ENCODE data around the gene CAPN2. TPM values are rescaled to one million over a fixed set of nuclear protein-coding genes. Genes with fewer than 3 reads are reported as not detected.
A peak's percentile ranks its signal among the peaks of the same experiment; 100 is the strongest.

Gene CAPN2
- total and polyA plus RNA-seq, 7 experiments from 2014 or later: 57.6 to 195 (median 99.5) TPM

DNA sequence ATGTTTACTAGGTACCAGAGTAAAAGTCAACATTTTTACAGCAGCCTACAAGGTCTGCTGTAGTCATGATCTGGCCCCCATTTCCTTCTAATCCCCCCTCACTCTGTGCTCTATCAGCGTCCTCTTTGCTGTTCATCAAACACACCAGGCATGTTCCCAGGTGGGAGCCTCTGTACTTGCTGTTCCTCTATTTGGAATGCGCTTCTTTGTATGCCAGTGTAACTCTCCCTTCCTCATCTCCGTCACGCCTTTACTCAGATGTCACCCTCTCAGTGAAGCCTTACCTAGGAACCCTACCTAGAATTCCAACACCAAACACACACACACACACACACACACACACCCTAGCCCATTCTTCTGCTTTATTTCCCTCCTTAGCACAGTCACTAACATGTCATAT lies 112.4 kb downstream of the CAPN2 start:
- POLR2A ChIA-PET: interaction anchor here (4.5 kb wide), 1 partner anchor 21 kb away, joined by 24 read pairs; the partner anchor contains the start of gene TP53BP2

More for the DNA sequence above, 112.4 kb downstream of the CAPN2 start:
- CTCF ChIA-PET: interaction anchor here (1.0 to 3.0 kb wide), 3 partner anchors 9 to 22 kb away, joined by 3 to 8 read pairs (median 4); no protein-coding TSS in a partner anchor
- H3K9me3 Mint-ChIP-seq: no peaks in the 10 kb centered on the region
- ATAC-seq (no peak), DNase-seq (no peak)
- no peaks in the 10 kb centered on the region for H3K27me3 Mint-ChIP-seq
- peak overlapping the region in 2 of 10 donors; percentile 10 to 23 for H3K4me3 Mint-ChIP-seq
- Histone ChIP-seq H3K4me3 (ENCODE audit: low read length) (no peak overlapping the region), H3K9me3 (ENCODE audit: control insufficient read depth in 2 of 3, low read length in 3 of 3) (no peaks in the 10 kb centered on the region), H3K36me3 (ENCODE audit: control insufficient read depth in 2 of 3, insufficient read depth in 3 of 3, low read length in 3 of 3) (peaks cover 0 to 16% (median 7%) of the 10 kb centered on the region in 3 experiments), H3K27me3 (ENCODE audit: control insufficient read depth in 2 of 2, insufficient read depth in 2 of 2, low read length in 2 of 2) (no peaks in the 10 kb centered on the region), H3K4me1 (ENCODE audit: control insufficient read depth in 2 of 2, insufficient read depth in 2 of 2, low read length in 2 of 2) (peaks cover 11 to 21% of the 10 kb centered on the region in 2 donors), H3K27ac (ENCODE audit: low read depth, low read length) (no peak overlapping the region)
- peaks cover 31 to 88% (median 65%) of the 10 kb centered on the region in 7 donors for H3K4me1 Mint-ChIP-seq
- intact Hi-C loops (cut with micrococcal nuclease): loop anchor here in 1 of 2 donors (1.0 kb wide), 1 partner anchor 10 kb away; no protein-coding TSS in a partner anchor
- peak overlapping the region in 3 of 9 donors; percentile 20 to 72 (median 32) for H3K27ac Mint-ChIP-seq
- peaks cover 3 to 27% (median 18%) of the 10 kb centered on the region in 5 donors for H3K36me3 Mint-ChIP-seq

Other genes with a start within 250 kb of the CAPN2 start
- 1 to 10 TPM in 1 of 5 experiments, under 1 TPM in 1, not detected in 3; 0.21 to 1.2 TPM for gene CAPN8, start 46.8 kb upstream of the CAPN2 start, total RNA-seq
- gene CAPN8, start 46.8 kb upstream of the CAPN2 start, polyA plus RNA-seq: not detected
- 100 to 1,000 TPM in 1 of 5 experiments, 10 to 100 TPM in 4; 30.3 to 120 (median 45.4) TPM for gene TP53BP2, start 133.4 kb downstream of the CAPN2 start, total RNA-seq
- 10 to 100 TPM in 1 of 2 donors, 1 to 10 TPM in 1; 8.4 to 20.5 TPM for gene TP53BP2, start 133.4 kb downstream of the CAPN2 start, polyA plus RNA-seq